CD8-positive, alpha-beta memory T cell (primary cell): ENCODE measurements around the gene PIP5K1B. TPM values are rescaled to one million over a fixed set of nuclear protein-coding genes. Genes with fewer than 3 reads are reported as not detected.

Source experiments
- CTCF ChIA-PET: fragments of 350-600 bp; sonication (Branson Sonifier 250); formaldehyde crosslinking; loops from one replicate; lab custom pipeline; 2021; ENCODE audit warnings: antibody characterized with exemption; lab: Charles Lee
- POLR2A ChIA-PET: fragments of 350-600 bp; sonication (Branson Sonifier 250); formaldehyde crosslinking; loops from one replicate; lab custom pipeline; 2021; ENCODE audit warnings: antibody characterized with exemption; lab: Charles Lee
- DNase-seq, 5 donors: peaks; one replicate each; pipeline versions ENCODE4 v3.0.0 to v3.0.0-alpha.2; 2020 to 2022; ENCODE audit warnings: mixed read lengths in 1 of 5
- H3K27ac ChIP-seq: one replicate; pipeline ENCODE4 v1.7.0; 2013; ENCODE audit warnings: low read depth, mild to moderate bottlenecking, low read length, moderate library complexity
- H3K27me3 ChIP-seq: 2 replicates; pipeline ENCODE4 v1.7.0; 2013; ENCODE audit warnings: low read length, mild to moderate bottlenecking; ENCODE audit not compliant: insufficient read depth, poor library complexity, severe bottlenecking
- H3K36me3 ChIP-seq: 2 replicates; pipeline ENCODE4 v1.7.0; 2013; ENCODE audit warnings: mild to moderate bottlenecking, low read length, moderate library complexity; ENCODE audit not compliant: insufficient read depth
- H3K4me1 ChIP-seq: 2 replicates; pipeline ENCODE4 v1.7.0; 2013; ENCODE audit warnings: mild to moderate bottlenecking, low read length, moderate library complexity; ENCODE audit not compliant: insufficient read depth
- H3K4me3 ChIP-seq: 2 replicates; pipeline ENCODE4 v1.7.0; 2013; ENCODE audit warnings: mild to moderate bottlenecking, low read length
- H3K9me3 ChIP-seq: 2 replicates; pipeline ENCODE4 v1.7.0; 2013; ENCODE audit warnings: mild to moderate bottlenecking, low read length
- H3K27ac Mint-ChIP-seq, 8 donors: one replicate each; pipeline ENCODE4 v1.8.0; 2020 to 2021; ENCODE audit warnings: mixed read lengths in 8 of 8, mild to moderate bottlenecking in 6 of 8, inconsistent platforms in 3 of 8, moderate library complexity in 3 of 8
- H3K27me3 Mint-ChIP-seq, 2 donors: one replicate each; pipeline ENCODE4 v1.8.0; 2020 to 2021; ENCODE audit warnings: mixed read lengths in 2 of 2, mild to moderate bottlenecking in 1 of 2, moderate library complexity in 1 of 2
- H3K36me3 Mint-ChIP-seq, 3 donors: one replicate each; pipeline ENCODE4 v1.8.0; 2020 to 2021; ENCODE audit warnings: mixed read lengths in 3 of 3, inconsistent platforms in 1 of 3, mild to moderate bottlenecking in 1 of 3
- H3K4me1 Mint-ChIP-seq, 3 donors: one replicate each; pipeline ENCODE4 v1.8.0; 2020 to 2021; ENCODE audit warnings: mixed read lengths in 3 of 3, inconsistent platforms in 1 of 3, mild to moderate bottlenecking in 1 of 3
- H3K4me3 Mint-ChIP-seq, 7 donors: one replicate each; pipeline ENCODE4 v1.8.0; 2020 to 2021; ENCODE audit warnings: mixed read lengths in 7 of 7, mild to moderate bottlenecking in 6 of 7, moderate library complexity in 4 of 7, inconsistent platforms in 2 of 7
- H3K9me3 Mint-ChIP-seq, 5 donors: one replicate each; pipeline ENCODE4 v1.8.0; 2020 to 2022; ENCODE audit warnings: mixed read lengths in 5 of 5, mild to moderate bottlenecking in 3 of 5, moderate library complexity in 2 of 5, inconsistent platforms in 1 of 5
- polyA plus RNA-seq: library from polyadenylated mRNA; unstranded; fragments of 300-500 nt; fragmentation: Illumina TruSeq; gene quantifications from one replicate; pipeline ENCODE4 v1.2.3, GENCODE V29; 2021
- total RNA-seq, 2 experiments: library from RNA; stranded (reverse); gene quantifications; one replicate each; pipeline ENCODE4 v1.2.3, GENCODE V29; 2021

PIP5K1B gene
- total and polyA plus RNA-seq, 3 experiments from 2014 or later = 3.1 TPM; not detected in 1

DNA sequence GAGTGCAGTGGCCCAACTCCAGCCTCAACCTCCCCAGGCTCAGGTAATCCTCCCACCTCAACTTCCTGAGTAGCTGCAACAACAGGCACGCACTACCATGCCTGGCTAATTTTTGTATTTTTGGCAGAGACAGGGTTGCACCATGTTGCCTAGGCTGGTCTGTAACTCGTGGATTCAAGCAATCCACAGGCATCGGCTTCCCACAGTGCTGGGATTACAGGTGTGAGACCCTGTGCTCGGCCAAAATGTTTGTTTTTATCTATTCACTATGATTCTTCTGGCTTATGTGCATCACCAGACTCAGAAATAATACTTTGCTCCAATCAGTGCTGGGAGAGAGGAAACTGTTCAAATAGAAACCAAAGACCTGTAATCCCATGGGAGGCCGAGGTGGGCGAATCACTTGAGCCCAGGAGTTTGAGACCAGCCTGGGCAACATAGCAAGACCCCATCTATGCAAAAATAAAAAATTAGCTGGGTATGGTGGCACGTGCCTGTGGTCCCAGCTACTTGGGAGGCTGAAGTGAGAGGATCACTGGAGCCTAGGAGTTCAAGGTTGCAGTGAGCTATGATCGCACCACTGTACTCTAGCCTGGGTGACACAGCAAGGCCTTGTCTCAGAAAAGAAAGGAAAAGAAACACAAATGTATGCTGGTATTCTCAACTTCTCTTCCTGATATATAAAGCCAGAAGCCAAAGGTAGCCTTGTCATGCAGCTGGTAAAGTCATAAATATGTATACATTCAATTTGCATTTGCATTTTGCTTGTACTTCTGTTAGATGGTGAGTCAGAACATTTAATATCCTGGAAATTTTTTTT lies 4.5 kb downstream of the PIP5K1B start:
- Histone ChIP-seq H3K27ac (no peak overlapping the region), H3K9me3 (no peaks in the 10 kb centered on the region), H3K4me1 (no peaks in the 10 kb centered on the region), H3K27me3 (peaks cover 12% of the 10 kb centered on the region), H3K36me3 (no peaks in the 10 kb centered on the region), H3K4me3 (no peak overlapping the region)
- Mint-ChIP-seq H3K27ac (no peak overlapping the region), H3K4me3 (no peak overlapping the region), H3K27me3 (peaks cover 29 to 72% of the 10 kb centered on the region in 2 donors), H3K9me3 (no peaks in the 10 kb centered on the region), H3K36me3 (no peaks in the 10 kb centered on the region), H3K4me1 (peaks cover 5 to 14% (median 6%) of the 10 kb centered on the region in 3 donors)
- ChIA-PET POLR2A (no interaction called here), CTCF (no interaction called here)
- no peak for DNase-seq

DNA sequence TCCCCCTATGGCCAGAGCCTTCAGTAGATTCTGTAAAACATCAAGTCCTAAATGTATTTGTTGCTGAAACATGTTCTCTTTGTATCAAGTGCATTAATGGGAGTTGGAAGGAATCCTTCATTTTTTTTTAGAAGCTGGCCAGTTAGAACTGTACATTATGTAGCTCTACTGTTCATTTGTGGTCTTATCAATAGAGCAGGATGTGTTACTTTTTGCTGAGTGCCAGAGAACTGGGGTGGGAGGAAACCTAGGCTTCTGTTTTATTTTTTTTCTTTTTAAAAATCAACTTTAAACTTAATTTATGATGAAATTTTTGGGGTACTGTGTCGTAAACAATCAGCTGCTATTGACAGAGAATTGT lies 5.1 kb downstream of the PIP5K1B start:
- Mint-ChIP-seq H3K27ac (no peak overlapping the region), H3K4me1 (peaks cover 5 to 13% (median 6%) of the 10 kb centered on the region in 3 donors), H3K9me3 (no peaks in the 10 kb centered on the region), H3K36me3 (no peaks in the 10 kb centered on the region), H3K4me3 (no peak overlapping the region), H3K27me3 (peaks cover 27 to 75% of the 10 kb centered on the region in 2 donors)
- ChIA-PET POLR2A (no interaction called here), CTCF (no interaction called here)
- Histone ChIP-seq H3K27me3 (peaks cover 12% of the 10 kb centered on the region), H3K36me3 (no peaks in the 10 kb centered on the region), H3K27ac (no peak overlapping the region), H3K4me3 (no peak overlapping the region), H3K4me1 (no peaks in the 10 kb centered on the region), H3K9me3 (no peaks in the 10 kb centered on the region)
- DNase-seq = no peak

- no peaks in the 10 kb centered on the region for H3K9me3 Mint-ChIP-seq
- H3K4me3 Mint-ChIP-seq = no peak overlapping the region
- peaks cover 2 to 5% (median 3%) of the 10 kb centered on the region in 3 donors for H3K4me1 Mint-ChIP-seq
- CTCF ChIA-PET = no interaction called here
- Histone ChIP-seq H3K4me3 (no peak overlapping the region), H3K9me3 (no peaks in the 10 kb centered on the region), H3K27me3 (peaks cover 6% of the 10 kb centered on the region), H3K36me3 (no peaks in the 10 kb centered on the region), H3K27ac (no peak overlapping the region), H3K4me1 (no peaks in the 10 kb centered on the region)
- no peaks in the 10 kb centered on the region for H3K36me3 Mint-ChIP-seq
- POLR2A ChIA-PET = no interaction called here
- H3K27ac Mint-ChIP-seq = no peak overlapping the region
- H3K27me3 Mint-ChIP-seq = peaks cover 28 to 74% of the 10 kb centered on the region in 2 donors
- no peak for DNase-seq
Observed at GRCh38 chr9:68711281-68711680, 6.2 kb downstream of the PIP5K1B start.

- no peak for DNase-seq
- Mint-ChIP-seq H3K27ac (no peak overlapping the region), H3K4me1 (peaks cover 0 to 2% (median 0%) of the 10 kb centered on the region in 3 donors), H3K9me3 (no peaks in the 10 kb centered on the region), H3K36me3 (peaks cover 0 to 2% (median 0%) of the 10 kb centered on the region in 3 donors), H3K4me3 (no peak overlapping the region), H3K27me3 (peaks cover 24 to 69% of the 10 kb centered on the region in 2 donors)
- no peaks in the 10 kb centered on the region for H3K9me3 ChIP-seq
- H3K27ac ChIP-seq = no peak overlapping the region
- POLR2A ChIA-PET = no interaction called here
- no peaks in the 10 kb centered on the region for H3K36me3 ChIP-seq
- H3K4me1 ChIP-seq = no peaks in the 10 kb centered on the region
- no peak overlapping the region for H3K4me3 ChIP-seq
- peaks cover 3% of the 10 kb centered on the region for H3K27me3 ChIP-seq
- CTCF ChIA-PET = no interaction called here
Observed at GRCh38 chr9:68711932-68712331, 6.9 kb downstream of the PIP5K1B start.

- CTCF ChIA-PET = no interaction called here
- Mint-ChIP-seq H3K27me3 (peaks cover 19 to 44% of the 10 kb centered on the region in 2 donors), H3K36me3 (peaks cover 0 to 2% (median 0%) of the 10 kb centered on the region in 3 donors), H3K9me3 (no peaks in the 10 kb centered on the region), H3K27ac (no peak overlapping the region), H3K4me3 (no peak overlapping the region), H3K4me1 (no peaks in the 10 kb centered on the region)
- H3K9me3 ChIP-seq = no peaks in the 10 kb centered on the region
- no peak overlapping the region for H3K4me3 ChIP-seq
- no peak for DNase-seq
- no peak overlapping the region for H3K27ac ChIP-seq
- H3K27me3 ChIP-seq = no peaks in the 10 kb centered on the region
- no peaks in the 10 kb centered on the region for H3K36me3 ChIP-seq
- POLR2A ChIA-PET = no interaction called here
- no peaks in the 10 kb centered on the region for H3K4me1 ChIP-seq
Observed at GRCh38 chr9:68714416-68715180, 9.6 kb downstream of the PIP5K1B start.

DNA sequence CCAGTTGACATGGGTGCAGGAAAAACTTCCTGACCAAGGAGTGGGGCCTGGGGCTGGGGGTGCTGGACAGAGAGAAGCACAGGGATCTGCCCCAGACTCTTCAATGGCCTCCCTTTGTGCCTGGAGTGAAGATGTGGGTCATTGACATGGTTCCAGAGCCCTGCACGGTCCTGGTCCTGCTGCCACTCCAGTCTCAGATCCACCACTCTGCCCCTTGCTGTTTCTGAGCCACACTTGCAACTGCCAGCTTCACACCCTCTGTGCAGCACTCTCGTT lies 10.1 kb downstream of the PIP5K1B start:
- Histone ChIP-seq H3K9me3 (no peaks in the 10 kb centered on the region), H3K4me1 (no peaks in the 10 kb centered on the region), H3K36me3 (no peaks in the 10 kb centered on the region), H3K27ac (no peak overlapping the region), H3K27me3 (no peaks in the 10 kb centered on the region), H3K4me3 (no peak overlapping the region)
- no peaks in the 10 kb centered on the region for H3K9me3 Mint-ChIP-seq
- no peaks in the 10 kb centered on the region for H3K4me1 Mint-ChIP-seq
- ChIA-PET POLR2A (no interaction called here), CTCF (no interaction called here)
- H3K27ac Mint-ChIP-seq = no peak overlapping the region
- peaks cover 0 to 2% (median 0%) of the 10 kb centered on the region in 3 donors for H3K36me3 Mint-ChIP-seq
- H3K27me3 Mint-ChIP-seq = peaks cover 14 to 39% of the 10 kb centered on the region in 2 donors
- no peak overlapping the region for H3K4me3 Mint-ChIP-seq
- DNase-seq = no peak

GRCh38 chr9:68717552-68718443 lies 12.8 kb downstream of the PIP5K1B start:
- Histone ChIP-seq H3K9me3 (no peaks in the 10 kb centered on the region), H3K36me3 (no peaks in the 10 kb centered on the region), H3K27me3 (no peaks in the 10 kb centered on the region), H3K27ac (no peak overlapping the region), H3K4me1 (no peaks in the 10 kb centered on the region), H3K4me3 (no peak overlapping the region)
- Mint-ChIP-seq H3K36me3 (peaks cover 0 to 2% (median 0%) of the 10 kb centered on the region in 3 donors), H3K9me3 (no peaks in the 10 kb centered on the region), H3K27me3 (peaks cover 10 to 23% of the 10 kb centered on the region in 2 donors), H3K4me1 (no peaks in the 10 kb centered on the region), H3K27ac (no peak overlapping the region), H3K4me3 (no peak overlapping the region)
- ChIA-PET CTCF (no interaction called here), POLR2A (no interaction called here)
- no peak for DNase-seq
